ENCODE measurements around the gene INS. TPM values are rescaled to one million over a fixed set of nuclear protein-coding genes. Genes with fewer than 3 reads are reported as not detected.
"Not testable (repeated sequence)": the region's sequence is repeated elsewhere in the genome, so short reads cannot be mapped to it uniquely, and the experiment has no call there.

Gene INS
- total RNA-seq, 1 experiment from 2014 or later: not detected

GRCh38 chr11:2180789-2181370 lies 19.9 kb upstream of the INS start:
- DNase-seq (ENCODE audit: low spot score): peak; percentile 77

GRCh38 chr11:2180347-2180746 lies 19.3 kb upstream of the INS start:
- no peak for DNase-seq (ENCODE audit: low spot score)

- no peak for DNase-seq (ENCODE audit: low spot score)
These were observed 18.5 kb upstream of the INS start for GRCh38 chr11:2179516-2179915.

- DNase-seq (ENCODE audit: low spot score): peak; percentile 98
These were observed 18.0 kb upstream of the INS start for GRCh38 chr11:2178906-2179494.

- not testable (repeated sequence) for DNase-seq (ENCODE audit: low spot score)
These were observed 17.2 kb upstream of the INS start for GRCh38 chr11:2178055-2178773.

GRCh38 chr11:2177076-2177475 lies 16.1 kb upstream of the INS start:
- no peak for DNase-seq (ENCODE audit: low spot score)

GRCh38 chr11:2176389-2176900 lies 15.4 kb upstream of the INS start:
- DNase-seq (ENCODE audit: low spot score): no peak

GRCh38 chr11:2175659-2176058 lies 14.7 kb upstream of the INS start:
- peak; percentile 94 for DNase-seq (ENCODE audit: low spot score)

- no peak for DNase-seq (ENCODE audit: low spot score)
These were observed 13.4 kb upstream of the INS start for GRCh38 chr11:2174361-2174760.

GRCh38 chr11:2173761-2174160 lies 12.8 kb upstream of the INS start:
- DNase-seq (ENCODE audit: low spot score): no peak

GRCh38 chr11:2173150-2173693 lies 12.2 kb upstream of the INS start:
- DNase-seq (ENCODE audit: low spot score): no peak

GRCh38 chr11:2172676-2173075 lies 11.7 kb upstream of the INS start:
- DNase-seq (ENCODE audit: low spot score): no peak

GRCh38 chr11:2171591-2172003 lies 10.6 kb upstream of the INS start, which contains the start of gene TH:
Gene TH (minus strand): TSS chr11:2171815. CDS start chr11:2171786, 29 bp downstream.
- DNase-seq (ENCODE audit: low spot score): no peak

GRCh38 chr11:2169626-2170570 lies 8.9 kb upstream of the INS start:
- no peak for DNase-seq (ENCODE audit: low spot score)

GRCh38 chr11:2169005-2169378 lies 8.0 kb upstream of the INS start:
- no peak for DNase-seq (ENCODE audit: low spot score)

GRCh38 chr11:2168286-2169004 lies 7.4 kb upstream of the INS start:
- no peak for DNase-seq (ENCODE audit: low spot score)

- no peak for DNase-seq (ENCODE audit: low spot score)
These were observed 6.4 kb upstream of the INS start for GRCh38 chr11:2167141-2168045.

GRCh38 chr11:2166091-2166851 lies 5.3 kb upstream of the INS start:
- DNase-seq (ENCODE audit: low spot score): no peak

GRCh38 chr11:2165571-2165970 lies 4.6 kb upstream of the INS start:
- DNase-seq (ENCODE audit: low spot score): no peak

All from A172 (cell line).